Esophagus squamous epithelium (tissue), 5 donors: ENCODE results near the gene TMEM89. TPM values are rescaled to one million over a fixed set of nuclear protein-coding genes. Genes with fewer than 3 reads are reported as not detected.

ENCODE experiments used
- DNase-seq: peaks from one replicate; lab custom pipeline; 2025; lab: John Stamatoyannopoulos, UW
- H3K27ac ChIP-seq, 4 donors: fragments of 200-600 bp; sonication (generic); one replicate each; pipeline ENCODE4 v1.5.1; 2016 to 2019; ENCODE audit warnings: mild to moderate bottlenecking in 1 of 4
- H3K27me3 ChIP-seq, 4 donors: fragments of 200-600 bp; sonication (generic); 1 replicate in 3 of 4; 2 replicates in 1 of 4; pipeline versions ENCODE4 v1.5.1 to v1.6.0; 2017 to 2021; ENCODE audit warnings: antibody characterized with exemption in 1 of 4
- H3K36me3 ChIP-seq, 3 donors: fragments of 200-600 bp; sonication (generic); one replicate each; pipeline ENCODE4 v1.5.1; 2016 to 2019
- H3K4me1 ChIP-seq, 3 donors: fragments of 200-600 bp; sonication (generic); one replicate each; pipeline ENCODE4 v1.5.1; 2017 to 2019
- H3K4me3 ChIP-seq, 4 donors: fragments of 200-600 bp; sonication (generic); 1 replicate in 3 of 4; 2 replicates in 1 of 4; pipeline ENCODE4 v1.5.1; 2016 to 2019; ENCODE audit warnings: mild to moderate bottlenecking in 2 of 4, moderate library complexity in 1 of 4
- H3K9me3 ChIP-seq, 3 donors: fragments of 200-600 bp; sonication (generic); one replicate each; pipeline ENCODE4 v1.5.1; 2016 to 2019
- POLR2A ChIP-seq, 4 donors: fragments of 450-650 bp; IDR thresholded peaks; one replicate each; pipeline ENCODE4 v1.6.1; 2017; ENCODE audit warnings: antibody characterized with exemption in 4 of 4, mild to moderate bottlenecking in 4 of 4, moderate library complexity in 3 of 4
- WGBS, 2 donors: methylation state at CpG; one replicate each; pipeline ENCODE4 v1.1.5; 2018; 5-methylcytosine and 5-hydroxymethylcytosine counted together
- intact Hi-C: fragments of 100-400 bp; cut with DNase I; formaldehyde crosslinking; loops from one replicate; pipeline ENCODE4 v1.15.0; 2022
- total RNA-seq, 4 donors: library from RNA; depleted of rRNA; stranded (reverse); fragments of >200 nt; gene quantifications; one replicate each; pipeline ENCODE4 v1.1.0, GENCODE V29; 2016
- TF ChIP-seq, protein P1 (sequence below), 6 experiments: fragments of 450-650 bp in 4 of 6; fragments of 200-600 bp in 2 of 6; sonication (generic) in 2 of 6; IDR thresholded peaks; one replicate each; pipeline ENCODE4 v1.5.1; 2016 to 2019; ENCODE audit warnings: antibody characterized with exemption in 6 of 6, mild to moderate bottlenecking in 4 of 6, moderate library complexity in 4 of 6
- donor health status: DM: yes; HTN: yes; CAD: no.

TMEM89 gene
- total RNA-seq, 4 donors from 2014 or later, result not detected

DNA sequence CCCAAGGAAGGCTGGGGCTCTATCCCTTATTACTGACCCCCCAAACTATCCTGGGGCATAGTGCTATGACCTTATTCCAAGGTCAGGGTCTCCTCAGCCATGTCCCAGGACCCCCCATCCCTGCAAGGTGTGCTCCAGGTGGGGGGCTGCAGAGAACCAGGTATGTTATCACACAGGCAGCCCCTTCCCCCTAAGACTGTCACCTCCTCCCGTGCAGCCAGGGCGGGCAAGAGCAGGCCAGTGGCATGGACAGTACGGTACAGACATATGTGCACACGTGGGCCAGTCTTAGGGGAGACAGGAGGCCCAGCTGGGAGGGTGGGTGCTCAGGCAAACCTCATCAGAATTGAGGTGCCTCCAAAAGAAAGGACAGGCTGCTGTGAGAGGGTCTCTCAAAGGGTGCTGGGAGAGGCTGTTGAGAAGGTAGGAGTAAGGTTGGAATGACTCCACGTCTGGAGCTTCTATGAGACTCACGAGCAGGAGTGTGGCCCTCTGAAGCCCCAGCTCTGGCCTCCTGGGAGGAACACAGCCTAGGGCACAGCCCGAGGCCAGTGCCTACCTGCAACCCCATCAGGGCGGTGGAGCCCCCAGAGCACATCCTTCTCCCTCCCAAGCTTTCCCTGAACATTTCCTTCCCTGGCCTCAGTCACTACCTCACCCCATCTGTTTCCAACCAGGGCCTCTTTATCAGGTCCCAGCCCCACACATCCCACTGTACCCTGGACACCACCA is 24.7 kb downstream of the TMEM89 start:
- peaks cover 0 to 28% (median 0%) of the 10 kb centered on the region in 4 donors for H3K27me3 ChIP-seq
- no peak for DNase-seq
- 66 to 79% methylated on average over 5 to 7 of the region's 8 CpGs for WGBS, 2 donors
- intact Hi-C loops, result no loop called here
- peaks cover 54 to 100% (median 69%) of the 10 kb centered on the region in 3 donors for H3K4me1 ChIP-seq
- peak overlapping the region; percentile 82 to 90 (median 89) for H3K27ac ChIP-seq
- TF ChIP-seq, protein P1, sequence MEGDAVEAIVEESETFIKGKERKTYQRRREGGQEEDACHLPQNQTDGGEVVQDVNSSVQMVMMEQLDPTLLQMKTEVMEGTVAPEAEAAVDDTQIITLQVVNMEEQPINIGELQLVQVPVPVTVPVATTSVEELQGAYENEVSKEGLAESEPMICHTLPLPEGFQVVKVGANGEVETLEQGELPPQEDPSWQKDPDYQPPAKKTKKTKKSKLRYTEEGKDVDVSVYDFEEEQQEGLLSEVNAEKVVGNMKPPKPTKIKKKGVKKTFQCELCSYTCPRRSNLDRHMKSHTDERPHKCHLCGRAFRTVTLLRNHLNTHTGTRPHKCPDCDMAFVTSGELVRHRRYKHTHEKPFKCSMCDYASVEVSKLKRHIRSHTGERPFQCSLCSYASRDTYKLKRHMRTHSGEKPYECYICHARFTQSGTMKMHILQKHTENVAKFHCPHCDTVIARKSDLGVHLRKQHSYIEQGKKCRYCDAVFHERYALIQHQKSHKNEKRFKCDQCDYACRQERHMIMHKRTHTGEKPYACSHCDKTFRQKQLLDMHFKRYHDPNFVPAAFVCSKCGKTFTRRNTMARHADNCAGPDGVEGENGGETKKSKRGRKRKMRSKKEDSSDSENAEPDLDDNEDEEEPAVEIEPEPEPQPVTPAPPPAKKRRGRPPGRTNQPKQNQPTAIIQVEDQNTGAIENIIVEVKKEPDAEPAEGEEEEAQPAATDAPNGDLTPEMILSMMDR (IDR thresholded peaks at IDR 0.05), result no peak
- H3K36me3 ChIP-seq, result peaks cover 19 to 50% (median 23%) of the 10 kb centered on the region in 3 donors
- H3K4me3 ChIP-seq, result no peak overlapping the region
- H3K9me3 ChIP-seq, result no peaks in the 10 kb centered on the region

DNA sequence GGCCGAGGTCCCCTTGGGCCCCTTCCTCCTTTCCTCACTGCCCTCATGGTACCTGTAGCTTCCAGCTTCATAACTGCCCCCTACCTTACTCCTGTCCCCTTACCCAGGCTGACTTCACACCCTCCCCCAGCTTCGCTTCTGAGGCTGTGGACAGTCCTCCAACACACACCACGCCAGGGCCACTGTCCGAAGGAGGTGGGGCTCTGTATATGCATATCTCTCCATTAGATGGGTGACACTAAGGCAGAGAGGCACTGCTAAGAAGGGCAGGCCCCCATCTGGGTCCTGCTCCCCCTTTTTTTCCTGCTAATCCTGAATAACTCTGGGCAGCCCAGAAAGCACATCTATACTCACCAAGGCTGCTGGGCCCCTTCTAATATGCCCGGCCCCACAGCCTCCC is 25.4 kb downstream of the TMEM89 start:
- Histone ChIP-seq H3K9me3 (no peaks in the 10 kb centered on the region), H3K27me3 (peaks cover 0 to 28% (median 0%) of the 10 kb centered on the region in 4 donors), H3K4me1 (peaks cover 54 to 100% (median 69%) of the 10 kb centered on the region in 3 donors), H3K36me3 (peaks cover 15 to 49% (median 16%) of the 10 kb centered on the region in 3 donors), H3K4me3 (no peak overlapping the region), H3K27ac (peak overlapping the region; percentile 82 to 90 (median 89))
- no peak for TF ChIP-seq POLR2A (IDR thresholded peaks at IDR 0.05)
- TF ChIP-seq, protein P1 (IDR thresholded peaks at IDR 0.05), result no peak
- DNase-seq, result no peak
- intact Hi-C loops, result no loop called here
- 68 to 73% methylated on average over 4 to 5 of the region's 5 CpGs for WGBS, 2 donors

DNA sequence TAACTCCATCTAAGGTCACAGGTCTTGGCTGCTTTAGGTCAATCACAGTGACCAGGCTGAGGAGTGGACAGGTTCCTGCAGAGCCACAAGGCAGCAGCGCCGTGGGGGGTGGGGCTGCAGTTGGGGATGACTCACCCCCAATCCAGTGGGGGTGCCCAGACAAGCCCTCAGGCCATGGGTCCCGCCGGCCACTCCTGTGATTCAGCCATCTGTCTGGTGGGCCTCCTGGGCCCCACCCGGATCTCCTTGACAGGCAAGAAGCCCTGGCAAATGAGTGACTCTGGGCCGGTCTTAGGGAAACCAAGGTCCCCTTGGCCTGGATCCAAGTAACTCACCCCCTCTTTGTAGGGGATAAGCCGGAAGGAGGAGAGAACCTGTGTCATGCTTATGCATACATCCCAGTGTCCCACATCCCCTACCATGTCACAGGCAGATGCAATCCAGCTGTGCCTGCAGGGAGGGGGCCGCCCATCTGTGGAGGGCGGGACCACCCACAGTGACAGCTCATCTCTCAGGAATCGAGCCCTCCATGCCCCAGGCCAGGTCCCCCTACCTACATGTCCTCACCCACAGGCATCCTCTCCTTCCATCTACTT is 25.9 kb downstream of the TMEM89 start:
- Histone ChIP-seq H3K4me1 (peaks cover 54 to 95% (median 67%) of the 10 kb centered on the region in 3 donors), H3K27ac (peak overlapping the region; percentile 82 to 90 (median 89)), H3K9me3 (no peaks in the 10 kb centered on the region), H3K4me3 (peak overlapping the region in 3 of 4 donors; percentile 55 to 68 (median 57)), H3K27me3 (peaks cover 0 to 28% (median 0%) of the 10 kb centered on the region in 4 donors), H3K36me3 (peaks cover 9 to 47% (median 11%) of the 10 kb centered on the region in 3 donors)
- intact Hi-C loops, result no loop called here
- no peak for DNase-seq
- no peak for TF ChIP-seq POLR2A (IDR thresholded peaks at IDR 0.05)
- TF ChIP-seq, protein P1 (IDR thresholded peaks at IDR 0.05), result no peak
- 29 to 37% methylated on average over 3 to 6 of the region's 10 CpGs for WGBS, 2 donors

DNA sequence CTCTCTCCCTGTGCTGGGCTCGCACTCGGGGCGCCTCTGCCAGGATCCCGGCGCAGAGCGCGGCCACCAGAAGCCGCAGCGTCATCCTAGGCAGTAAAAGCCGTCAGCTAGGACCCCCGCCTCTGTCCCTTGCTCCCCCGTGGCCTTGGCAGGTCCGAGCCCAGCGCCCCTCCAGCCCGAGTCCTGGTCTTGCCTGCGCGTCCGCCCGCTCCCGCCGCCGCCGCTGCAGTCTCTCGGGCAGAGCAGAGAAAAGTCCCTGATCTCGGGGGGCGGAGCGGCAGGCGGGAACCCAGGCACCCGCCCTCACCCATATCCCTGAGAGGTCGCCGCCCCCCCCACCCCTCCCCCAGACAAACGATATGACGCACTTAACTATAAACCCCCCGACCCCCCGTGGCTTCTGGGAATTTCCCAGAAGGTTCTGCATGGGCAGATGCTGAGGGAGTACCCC is 26.5 kb downstream of the TMEM89 start, which contains the start of gene COL7A1:
Gene COL7A1, minus strand, starts transcription at position 255 of the 451 bp plus-strand sequence. Its CDS starts 170 bp downstream, at position 85.
- H3K36me3 ChIP-seq, result peaks cover 4 to 42% (median 6%) of the 10 kb centered on the region in 3 donors
- H3K27me3 ChIP-seq, result peaks cover 0 to 28% (median 0%) of the 10 kb centered on the region in 4 donors
- TF ChIP-seq, protein P1 (IDR thresholded peaks at IDR 0.05), result no peak
- TF ChIP-seq POLR2A (IDR thresholded peaks at IDR 0.05), result peak in 1 of 4 donors; percentile 20
- no peak for DNase-seq
- H3K4me3 ChIP-seq, result peak within 1 kb of the TSS; percentile 40 to 68 (median 56)
- no peaks in the 10 kb centered on the region for H3K9me3 ChIP-seq
- intact Hi-C loops, result no loop called here
- WGBS, 2 donors, result 0% methylated on average over 6 of the region's 35 CpGs; no CpG with 5 or more reads in 1 of the 2 donors
- peak within 1 kb of the TSS; percentile 82 to 90 (median 89) for H3K27ac ChIP-seq
- H3K4me1 ChIP-seq, result peaks cover 50 to 90% (median 61%) of the 10 kb centered on the region in 3 donors
